Osteocyte (in vitro differentiated cells): ENCODE results near the gene NCK1. TPM values are rescaled to one million over a fixed set of nuclear protein-coding genes. Genes with fewer than 3 reads are reported as not detected.
A peak's percentile ranks its signal among the peaks of the same experiment; 100 is the strongest.
"Not testable (repeated sequence)": the region's sequence is repeated elsewhere in the genome, so short reads cannot be mapped to it uniquely, and the experiment has no call there.

Source experiments
- DNase-seq: peaks from one replicate; pipeline ENCODE4 v3.0.0; 2021; ENCODE audit warnings: mixed read lengths; ENCODE audit not compliant: unreplicated experiment; ENCODE audit errors: extremely low spot score
- H3K27ac Mint-ChIP-seq: one replicate; pipeline ENCODE4 v1.8.0; 2021; ENCODE audit warnings: mild to moderate bottlenecking, mixed read lengths; ENCODE audit not compliant: unreplicated experiment
- H3K27me3 Mint-ChIP-seq: one replicate; pipeline ENCODE4 v1.8.0; 2021; ENCODE audit warnings: mixed read lengths; ENCODE audit not compliant: unreplicated experiment
- H3K36me3 Mint-ChIP-seq: one replicate; pipeline ENCODE4 v1.8.0; 2021; ENCODE audit warnings: mixed read lengths; ENCODE audit not compliant: unreplicated experiment
- H3K4me1 Mint-ChIP-seq: one replicate; pipeline ENCODE4 v1.8.0; 2021; ENCODE audit warnings: mixed read lengths; ENCODE audit not compliant: unreplicated experiment
- H3K4me3 Mint-ChIP-seq: one replicate; pipeline ENCODE4 v1.8.0; 2021; ENCODE audit warnings: mild to moderate bottlenecking, moderate library complexity, mixed read lengths; ENCODE audit not compliant: unreplicated experiment
- H3K9me3 Mint-ChIP-seq: one replicate; pipeline ENCODE4 v1.8.0; 2021; ENCODE audit warnings: mixed read lengths; ENCODE audit not compliant: unreplicated experiment
- total RNA-seq: library from RNA; stranded (reverse); gene quantifications from 2 replicates; pipeline ENCODE4 v1.2.1, GENCODE V29; 2021
- TF ChIP-seq, protein P1 (sequence below): fragments of 200-600 bp; sonication (generic); IDR thresholded peaks from 2 replicates; pipeline ENCODE4 v1.5.0; 2021; ENCODE audit warnings: antibody characterized with exemption, mild to moderate bottlenecking, moderate library complexity

The NCK1 gene
- total RNA-seq, 1 donor from 2014 or later = 38.6 TPM

DNA sequence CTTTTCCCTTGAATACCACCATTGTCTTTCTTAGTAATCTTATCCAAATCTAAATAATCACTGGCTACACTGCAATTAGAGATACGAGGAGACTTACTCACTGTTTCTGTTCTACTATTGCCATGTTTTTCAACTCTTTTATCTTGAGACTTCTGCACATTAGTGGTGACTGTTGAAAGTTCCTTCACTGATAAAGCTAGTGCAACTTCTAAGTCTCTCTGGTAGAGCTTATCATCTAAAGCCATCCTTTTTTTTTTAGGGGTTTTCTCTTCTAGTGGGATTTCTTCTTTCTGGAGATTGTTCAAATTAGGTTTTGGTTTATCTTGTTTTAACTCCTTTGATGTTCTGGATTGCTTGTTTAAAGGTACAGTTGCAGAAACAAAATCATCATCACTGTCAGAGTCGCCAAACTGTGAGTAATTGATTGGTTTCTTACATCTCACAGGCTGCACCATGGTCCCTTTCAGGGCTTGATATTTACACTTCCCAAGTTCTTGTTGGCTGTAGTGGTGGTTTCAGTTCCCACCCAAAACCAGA, 37.7 kb downstream of the NCK1 start:
- H3K27ac Mint-ChIP-seq = no peak overlapping the region
- peaks cover 21% of the 10 kb centered on the region for H3K36me3 Mint-ChIP-seq
- no peak overlapping the region for H3K4me3 Mint-ChIP-seq
- H3K27me3 Mint-ChIP-seq = no peaks in the 10 kb centered on the region
- TF ChIP-seq, protein P1, sequence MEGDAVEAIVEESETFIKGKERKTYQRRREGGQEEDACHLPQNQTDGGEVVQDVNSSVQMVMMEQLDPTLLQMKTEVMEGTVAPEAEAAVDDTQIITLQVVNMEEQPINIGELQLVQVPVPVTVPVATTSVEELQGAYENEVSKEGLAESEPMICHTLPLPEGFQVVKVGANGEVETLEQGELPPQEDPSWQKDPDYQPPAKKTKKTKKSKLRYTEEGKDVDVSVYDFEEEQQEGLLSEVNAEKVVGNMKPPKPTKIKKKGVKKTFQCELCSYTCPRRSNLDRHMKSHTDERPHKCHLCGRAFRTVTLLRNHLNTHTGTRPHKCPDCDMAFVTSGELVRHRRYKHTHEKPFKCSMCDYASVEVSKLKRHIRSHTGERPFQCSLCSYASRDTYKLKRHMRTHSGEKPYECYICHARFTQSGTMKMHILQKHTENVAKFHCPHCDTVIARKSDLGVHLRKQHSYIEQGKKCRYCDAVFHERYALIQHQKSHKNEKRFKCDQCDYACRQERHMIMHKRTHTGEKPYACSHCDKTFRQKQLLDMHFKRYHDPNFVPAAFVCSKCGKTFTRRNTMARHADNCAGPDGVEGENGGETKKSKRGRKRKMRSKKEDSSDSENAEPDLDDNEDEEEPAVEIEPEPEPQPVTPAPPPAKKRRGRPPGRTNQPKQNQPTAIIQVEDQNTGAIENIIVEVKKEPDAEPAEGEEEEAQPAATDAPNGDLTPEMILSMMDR = no peak
- peaks cover 19% of the 10 kb centered on the region for H3K9me3 Mint-ChIP-seq
- DNase-seq = no peak
- H3K4me1 Mint-ChIP-seq = peaks cover 14% of the 10 kb centered on the region

- Mint-ChIP-seq H3K36me3 (peaks cover 21% of the 10 kb centered on the region), H3K9me3 (peaks cover 19% of the 10 kb centered on the region), H3K4me1 (peaks cover 14% of the 10 kb centered on the region)
- not testable (repeated sequence) for H3K27me3 Mint-ChIP-seq, H3K27ac Mint-ChIP-seq, DNase-seq, H3K4me3 Mint-ChIP-seq
Measured at GRCh38 chr3:136900694-136901093, 38.7 kb downstream of the NCK1 start.

- H3K27me3 Mint-ChIP-seq = no peaks in the 10 kb centered on the region
- no peak for DNase-seq
- TF ChIP-seq, protein P1 = no peak
- H3K9me3 Mint-ChIP-seq = peaks cover 19% of the 10 kb centered on the region
- H3K36me3 Mint-ChIP-seq = peaks cover 21% of the 10 kb centered on the region
- no peak overlapping the region for H3K4me3 Mint-ChIP-seq
- H3K4me1 Mint-ChIP-seq = peaks cover 14% of the 10 kb centered on the region
- peak overlapping the region; percentile 5 for H3K27ac Mint-ChIP-seq
Measured at GRCh38 chr3:136901391-136901790, 39.4 kb downstream of the NCK1 start.

DNA sequence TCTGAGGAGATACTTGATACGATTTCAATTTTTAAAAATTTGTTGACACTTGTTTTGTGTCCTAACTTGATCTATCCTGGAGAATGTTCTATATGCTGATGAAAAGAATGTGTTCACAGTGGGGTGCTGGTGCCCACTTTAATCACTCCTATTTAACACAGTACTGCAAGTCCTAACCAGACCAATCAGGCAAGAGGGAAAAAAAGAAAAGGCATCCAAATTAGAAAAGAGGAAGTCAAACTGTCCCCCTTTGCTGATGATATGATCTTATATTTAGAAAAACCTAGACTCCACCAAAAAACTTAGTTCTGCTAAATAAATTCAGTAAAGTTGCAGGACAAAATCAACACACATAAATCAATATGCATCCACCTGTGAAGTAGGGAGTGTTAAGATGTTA, 40.5 kb downstream of the NCK1 start:
- H3K4me3 Mint-ChIP-seq, H3K27ac Mint-ChIP-seq, DNase-seq, H3K27me3 Mint-ChIP-seq: not testable (repeated sequence)
- H3K36me3 Mint-ChIP-seq = peaks cover 21% of the 10 kb centered on the region
- H3K9me3 Mint-ChIP-seq = peaks cover 19% of the 10 kb centered on the region
- H3K4me1 Mint-ChIP-seq = peaks cover 14% of the 10 kb centered on the region

- H3K4me3 Mint-ChIP-seq = no peak overlapping the region
- DNase-seq = no peak
- peaks cover 21% of the 10 kb centered on the region for H3K36me3 Mint-ChIP-seq
- no peak overlapping the region for H3K27ac Mint-ChIP-seq
- TF ChIP-seq, protein P1 = no peak
- H3K4me1 Mint-ChIP-seq = peaks cover 14% of the 10 kb centered on the region
- H3K9me3 Mint-ChIP-seq = peaks cover 19% of the 10 kb centered on the region
- H3K27me3 Mint-ChIP-seq = no peaks in the 10 kb centered on the region
Measured at GRCh38 chr3:136903899-136904298, 41.9 kb downstream of the NCK1 start.

- TF ChIP-seq, protein P1 = no peak
- DNase-seq = no peak
- Mint-ChIP-seq H3K36me3 (peaks cover 17% of the 10 kb centered on the region), H3K27ac (no peak overlapping the region), H3K4me3 (no peak overlapping the region), H3K9me3 (peaks cover 19% of the 10 kb centered on the region), H3K27me3 (no peaks in the 10 kb centered on the region), H3K4me1 (peaks cover 14% of the 10 kb centered on the region)
Measured at GRCh38 chr3:136904746-136905145, 42.7 kb downstream of the NCK1 start.
